Activated CD8-positive, alpha-beta T cell treated with anti-CD3 and anti-CD28 coated beads for 36 hours (primary cell): ENCODE results near the gene TPBG. TPM values are rescaled to one million over a fixed set of nuclear protein-coding genes. Genes with fewer than 3 reads are reported as not detected.

ENCODE experiments used
- ATAC-seq: fragments of 200-7000 bp; cut with Tn5 transposase; one replicate; pipeline ENCODE4 v1.10.0; 2021; ENCODE audit warnings: mild to moderate bottlenecking, moderate library complexity
- CTCF ChIA-PET: fragments of 350-600 bp; sonication (Branson Sonifier 250); formaldehyde crosslinking; loops from one replicate; lab custom pipeline; 2021; ENCODE audit warnings: antibody characterized with exemption; lab: Charles Lee
- POLR2A ChIA-PET: fragments of 350-600 bp; sonication (Branson Sonifier 250); formaldehyde crosslinking; loops from one replicate; lab custom pipeline; 2021; ENCODE audit warnings: antibody characterized with exemption; lab: Charles Lee
- DNase-seq: peaks from one replicate; pipeline ENCODE4 v3.0.0-alpha.2; 2020
- H3K27ac Mint-ChIP-seq: one replicate; pipeline ENCODE4 v1.8.0; 2021; ENCODE audit warnings: mild to moderate bottlenecking, mixed read lengths
- H3K27me3 Mint-ChIP-seq: one replicate; pipeline ENCODE4 v1.8.0; 2021; ENCODE audit warnings: mixed read lengths
- H3K36me3 Mint-ChIP-seq: one replicate; pipeline ENCODE4 v1.8.0; 2021; ENCODE audit warnings: low read depth, mixed read lengths
- H3K4me1 Mint-ChIP-seq: one replicate; pipeline ENCODE4 v1.8.0; 2021; ENCODE audit warnings: low read depth, mixed read lengths
- H3K4me3 Mint-ChIP-seq: one replicate; pipeline ENCODE4 v1.8.0; 2021; ENCODE audit warnings: mild to moderate bottlenecking, moderate library complexity, mixed read lengths
- H3K9me3 Mint-ChIP-seq: one replicate; pipeline ENCODE4 v1.8.0; 2021; ENCODE audit warnings: mixed read lengths
- CTCF ChIP-seq: fragments of 200-600 bp; IDR thresholded peaks from one replicate; pipeline ENCODE4 v1.8.0; 2022; ENCODE audit warnings: antibody characterized with exemption, mild to moderate bottlenecking
- intact Hi-C: fragments of 100-400 bp; cut with micrococcal nuclease; formaldehyde crosslinking; loops from one replicate; pipeline ENCODE4 v1.10.0; 2022
- total RNA-seq, 2 experiments: library from RNA; stranded (reverse); gene quantifications; one replicate each; pipeline ENCODE4 v1.2.3, GENCODE V29; 2021

Gene TPBG
- total RNA-seq, 2 experiments from 2014 or later = not detected

DNA sequence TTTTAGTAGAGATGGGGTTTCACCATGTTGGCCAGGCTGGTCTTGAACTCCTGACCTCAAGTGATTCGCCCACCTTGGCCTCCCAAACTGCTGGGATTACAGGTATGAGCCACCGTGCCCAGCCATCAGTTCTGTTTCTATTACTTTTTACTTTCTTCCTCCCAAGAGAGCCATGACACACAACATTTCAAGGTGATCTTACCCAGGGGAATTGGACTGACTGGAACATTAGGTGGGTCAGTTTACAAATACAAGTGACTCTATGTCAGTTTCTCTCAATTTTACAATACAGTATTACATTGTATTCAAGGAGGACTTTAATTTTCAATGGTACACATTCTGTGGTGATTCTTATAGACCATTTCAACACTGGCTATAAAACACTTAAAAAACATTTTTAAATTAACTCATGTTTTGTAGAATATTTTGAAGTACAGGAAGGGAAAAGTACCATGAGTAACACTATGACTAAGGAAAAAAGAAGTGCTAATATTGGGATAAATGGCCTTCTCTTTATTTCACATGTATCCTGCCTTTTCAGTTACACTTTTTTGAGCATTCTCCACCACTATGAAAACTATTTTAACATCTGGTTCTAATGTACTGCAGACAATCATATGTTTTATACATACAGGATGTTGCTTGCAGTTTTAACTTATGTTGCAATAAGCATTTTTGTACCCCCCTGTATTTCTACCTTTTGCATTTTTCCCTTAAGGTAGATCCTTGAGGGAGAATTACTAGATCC is 8.4 kb downstream of the TPBG start:
- H3K4me3 Mint-ChIP-seq = no peak overlapping the region
- CTCF ChIA-PET = no interaction called here
- intact Hi-C loops = no loop called here

DNA sequence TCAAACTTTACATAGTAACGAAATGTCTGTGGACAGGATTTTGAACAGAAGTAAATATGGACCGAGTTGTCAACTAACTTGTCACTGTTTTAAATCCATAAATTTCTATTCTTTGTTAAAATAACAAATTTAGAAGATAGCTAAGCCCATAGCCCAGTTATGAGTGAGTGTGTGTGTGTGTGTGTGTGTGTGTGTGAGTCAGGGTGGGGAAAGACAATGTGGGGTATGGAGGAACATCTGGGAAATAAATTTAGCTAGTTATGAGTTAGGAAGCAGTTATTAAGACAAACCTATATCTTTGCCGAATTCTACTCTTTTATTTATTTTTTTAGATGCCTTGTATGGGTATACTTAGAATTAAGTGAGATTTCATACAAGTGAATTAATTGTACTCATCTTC is 9.0 kb downstream of the TPBG start:
- intact Hi-C loops = no loop called here
- Mint-ChIP-seq H3K4me1 (no peaks in the 10 kb centered on the region), H3K9me3 (no peaks in the 10 kb centered on the region), H3K4me3 (no peak overlapping the region), H3K27ac (no peak overlapping the region), H3K27me3 (peaks cover 9% of the 10 kb centered on the region), H3K36me3 (no peaks in the 10 kb centered on the region)
- ChIA-PET CTCF (no interaction called here), POLR2A (no interaction called here)
- no peak for DNase-seq
- TF ChIP-seq CTCF = no peak
- ATAC-seq = no peak

More for the DNA sequence above, 8.4 kb downstream of the TPBG start:
- POLR2A ChIA-PET = no interaction called here
- Mint-ChIP-seq H3K9me3 (no peaks in the 10 kb centered on the region), H3K36me3 (no peaks in the 10 kb centered on the region), H3K27ac (no peak overlapping the region), H3K4me1 (no peaks in the 10 kb centered on the region), H3K27me3 (peaks cover 7% of the 10 kb centered on the region)
- ATAC-seq = no peak
- no peak for DNase-seq
- TF ChIP-seq CTCF = no peak

DNA sequence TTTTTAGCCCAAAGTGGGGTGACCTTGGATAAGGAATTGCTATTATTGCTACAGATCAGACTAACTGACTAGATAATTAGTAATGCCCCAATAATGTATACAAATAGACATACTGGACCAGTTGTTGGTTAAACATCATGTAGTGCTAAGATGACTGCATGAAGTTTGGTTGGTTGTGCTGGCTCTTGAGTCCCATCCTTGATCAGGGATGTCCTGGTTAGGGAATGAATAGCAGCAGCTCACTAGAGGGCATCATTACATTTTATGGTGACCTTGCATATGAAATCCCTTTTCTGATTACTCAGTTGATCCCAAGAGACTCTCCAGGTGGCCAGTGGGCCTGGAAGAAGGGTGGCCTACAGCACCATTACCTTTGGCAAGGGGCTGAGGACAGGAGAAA is 10.9 kb downstream of the TPBG start:
- Mint-ChIP-seq H3K36me3 (no peaks in the 10 kb centered on the region), H3K4me3 (no peak overlapping the region), H3K27me3 (peaks cover 9% of the 10 kb centered on the region), H3K4me1 (no peaks in the 10 kb centered on the region), H3K27ac (no peak overlapping the region), H3K9me3 (no peaks in the 10 kb centered on the region)
- CTCF ChIA-PET = no interaction called here
- TF ChIP-seq CTCF = no peak
- DNase-seq (no peak), ATAC-seq (no peak)
- POLR2A ChIA-PET = no interaction called here
- intact Hi-C loops = no loop called here

DNA sequence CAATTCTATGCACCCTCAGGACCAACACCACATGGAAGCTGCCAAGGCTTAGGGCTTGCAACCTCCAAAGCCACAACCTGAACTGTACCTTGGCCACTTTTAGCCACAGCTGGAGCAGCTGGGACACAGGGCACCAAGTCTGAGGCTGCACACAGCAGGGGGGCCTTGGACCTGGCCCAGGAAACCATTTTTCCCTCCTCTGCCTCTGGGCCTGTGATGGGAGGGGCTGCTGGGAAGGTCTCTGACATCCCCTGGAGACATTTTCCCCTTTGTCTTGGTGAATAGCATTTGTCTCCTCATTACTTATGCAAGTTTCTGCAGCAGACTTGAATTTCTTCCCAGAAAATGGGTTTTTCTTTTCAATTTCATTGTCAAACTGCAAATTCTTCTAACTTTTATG is 13.0 kb downstream of the TPBG start:
- H3K4me3 Mint-ChIP-seq = no peak overlapping the region
- H3K4me1 Mint-ChIP-seq = no peaks in the 10 kb centered on the region
- no peak overlapping the region for H3K27ac Mint-ChIP-seq
- intact Hi-C loops = no loop called here
- POLR2A ChIA-PET = no interaction called here
- H3K9me3 Mint-ChIP-seq = no peaks in the 10 kb centered on the region
- no peak for DNase-seq
- no peak for ATAC-seq
- CTCF ChIA-PET = no interaction called here
- no peaks in the 10 kb centered on the region for H3K36me3 Mint-ChIP-seq
- TF ChIP-seq CTCF = no peak
- H3K27me3 Mint-ChIP-seq = peaks cover 6% of the 10 kb centered on the region

- Mint-ChIP-seq H3K9me3 (no peaks in the 10 kb centered on the region), H3K4me1 (no peaks in the 10 kb centered on the region), H3K27me3 (peaks cover 8% of the 10 kb centered on the region), H3K4me3 (no peak overlapping the region), H3K27ac (no peak overlapping the region), H3K36me3 (no peaks in the 10 kb centered on the region)
- DNase-seq = no peak
- ChIA-PET CTCF (interaction anchor here (0.7 kb wide), 1 partner anchor 10 kb away, joined by 3 read pairs; no protein-coding TSS in a partner anchor), POLR2A (no interaction called here)
- ATAC-seq = no peak
- no peak for TF ChIP-seq CTCF
- intact Hi-C loops = no loop called here
Observed at GRCh38 chr6:82380566-82381185, 17.1 kb downstream of the TPBG start.
